ENCODE measurements around the gene FBXW2.

DNA sequence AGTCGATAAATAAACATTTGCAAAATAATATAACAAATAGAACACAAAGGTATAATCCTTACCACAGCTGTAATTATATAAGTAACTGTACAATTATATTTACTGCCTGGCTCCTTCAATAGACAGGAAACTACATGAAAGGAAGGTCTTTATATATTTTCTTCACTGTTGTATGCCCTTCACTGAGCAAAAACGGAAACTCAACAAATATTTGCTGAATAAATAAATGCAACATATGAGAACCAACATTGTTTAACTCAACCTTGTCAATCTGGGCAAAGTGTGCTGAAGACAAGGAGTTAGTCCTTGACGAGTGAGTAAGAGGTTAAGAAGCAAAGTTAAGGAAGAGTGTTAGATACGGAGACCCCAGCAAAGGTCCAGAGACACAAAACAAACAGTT is 26.9 kb upstream of the FBXW2 start:
- TF ChIP-seq POLR2A (IDR thresholded peaks at IDR 0.05): no peak
- TF ChIP-seq, protein P1, sequence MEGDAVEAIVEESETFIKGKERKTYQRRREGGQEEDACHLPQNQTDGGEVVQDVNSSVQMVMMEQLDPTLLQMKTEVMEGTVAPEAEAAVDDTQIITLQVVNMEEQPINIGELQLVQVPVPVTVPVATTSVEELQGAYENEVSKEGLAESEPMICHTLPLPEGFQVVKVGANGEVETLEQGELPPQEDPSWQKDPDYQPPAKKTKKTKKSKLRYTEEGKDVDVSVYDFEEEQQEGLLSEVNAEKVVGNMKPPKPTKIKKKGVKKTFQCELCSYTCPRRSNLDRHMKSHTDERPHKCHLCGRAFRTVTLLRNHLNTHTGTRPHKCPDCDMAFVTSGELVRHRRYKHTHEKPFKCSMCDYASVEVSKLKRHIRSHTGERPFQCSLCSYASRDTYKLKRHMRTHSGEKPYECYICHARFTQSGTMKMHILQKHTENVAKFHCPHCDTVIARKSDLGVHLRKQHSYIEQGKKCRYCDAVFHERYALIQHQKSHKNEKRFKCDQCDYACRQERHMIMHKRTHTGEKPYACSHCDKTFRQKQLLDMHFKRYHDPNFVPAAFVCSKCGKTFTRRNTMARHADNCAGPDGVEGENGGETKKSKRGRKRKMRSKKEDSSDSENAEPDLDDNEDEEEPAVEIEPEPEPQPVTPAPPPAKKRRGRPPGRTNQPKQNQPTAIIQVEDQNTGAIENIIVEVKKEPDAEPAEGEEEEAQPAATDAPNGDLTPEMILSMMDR (IDR thresholded peaks at IDR 0.05): no peak
